ENCODE results near the gene NLRC5. TPM values are rescaled to one million over a fixed set of nuclear protein-coding genes. Genes with fewer than 3 reads are reported as not detected.

The NLRC5 gene
- total RNA-seq, 1 experiment from 2014 or later, result 0.98 TPM

- H3K4me1 ChIP-seq (ENCODE audit: insufficient read depth, low read length), result no peaks in the 10 kb centered on the region
- DNase-seq (no peak), ATAC-seq (no peak)
- intact Hi-C loops (cut with micrococcal nuclease), result loop anchor here (1.0 kb wide), 1 partner anchor 81 kb away; no protein-coding TSS in a partner anchor
- H2AFZ ChIP-seq (ENCODE audit: low read length), result no peak overlapping the region
- no peak overlapping the region for H3K9ac ChIP-seq (ENCODE audit: low read length)
- CTCF ChIA-PET, result interaction anchor here (0.5 kb wide), 1 partner anchor 98 kb away, joined by 3 read pairs; no protein-coding TSS in a partner anchor
- H3F3A ChIP-seq (ENCODE audit: low read length, unreplicated experiment), result no peaks in the 10 kb centered on the region
- no peaks in the 10 kb centered on the region for H3K9me2 ChIP-seq (replicated peaks; ENCODE audit: low read length)
- TF ChIP-seq EZH2phosphoT487 (IDR thresholded peaks at IDR 0.05; ENCODE audit: borderline replicate concordance, low read length), result no peak
- H4K20me1 ChIP-seq (ENCODE audit: low read length), result no peaks in the 10 kb centered on the region
- H3K4me2 ChIP-seq (ENCODE audit: low read length), result no peak overlapping the region
- H3K27ac ChIP-seq (ENCODE audit: low read length), result no peak overlapping the region
- POLR2A ChIA-PET (ENCODE audit: unreplicated experiment), result no interaction called here
- no peaks in the 10 kb centered on the region for H3K79me2 ChIP-seq (ENCODE audit: low read length)
- no TSS peak for BruUV-seq (replicated peaks)
- no peaks in the 10 kb centered on the region for H3K36me3 ChIP-seq (ENCODE audit: low read depth, low read length)
- H3K27me3 ChIP-seq (ENCODE audit: low read length), result no peaks in the 10 kb centered on the region
- H3K9me3 ChIP-seq (ENCODE audit: low read length), result no peaks in the 10 kb centered on the region
- H3K4me3 ChIP-seq (ENCODE audit: low read length), result no peak overlapping the region
Measured at GRCh38 chr16:57044931-57045693, 55.8 kb downstream of the NLRC5 start.

- no peak overlapping the region for H2AFZ ChIP-seq (ENCODE audit: low read length)
- H3K9ac ChIP-seq (ENCODE audit: low read length), result no peak overlapping the region
- no peaks in the 10 kb centered on the region for H3F3A ChIP-seq (ENCODE audit: low read length, unreplicated experiment)
- H3K9me2 ChIP-seq (replicated peaks; ENCODE audit: low read length), result no peaks in the 10 kb centered on the region
- H3K79me2 ChIP-seq (ENCODE audit: low read length), result no peaks in the 10 kb centered on the region
- H3K36me3 ChIP-seq (ENCODE audit: low read depth, low read length), result no peaks in the 10 kb centered on the region
- H3K27me3 ChIP-seq (ENCODE audit: low read length), result no peaks in the 10 kb centered on the region
- no TSS peak for BruUV-seq (replicated peaks)
- H3K4me3 ChIP-seq (ENCODE audit: low read length), result no peak overlapping the region
- ATAC-seq, result peak; percentile 63
- ChIA-PET POLR2A (ENCODE audit: unreplicated experiment) (no interaction called here), CTCF (no interaction called here)
- no peak overlapping the region for H3K4me2 ChIP-seq (ENCODE audit: low read length)
- no peaks in the 10 kb centered on the region for H3K4me1 ChIP-seq (ENCODE audit: insufficient read depth, low read length)
- intact Hi-C loops (cut with micrococcal nuclease), result loop anchor here (1.0 kb wide), 1 partner anchor 82 kb away; no protein-coding TSS in a partner anchor
- peak; percentile 23 for DNase-seq
- no peaks in the 10 kb centered on the region for H3K9me3 ChIP-seq (ENCODE audit: low read length)
- TF ChIP-seq EZH2 (IDR thresholded peaks at IDR 0.05; ENCODE audit: low read length, unreplicated experiment) (no peak), EZH2phosphoT487 (IDR thresholded peaks at IDR 0.05; ENCODE audit: borderline replicate concordance, low read length) (no peak), CTCF (conservative IDR thresholded peaks at IDR 0.05; ENCODE audit: low read depth, low read length) (peak; percentile 54)
- H4K20me1 ChIP-seq (ENCODE audit: low read length), result no peaks in the 10 kb centered on the region
- H3K27ac ChIP-seq (ENCODE audit: low read length), result no peak overlapping the region
Measured at GRCh38 chr16:57045694-57046381, 56.5 kb downstream of the NLRC5 start.

GRCh38 chr16:57048095-57048494 is 58.7 kb downstream of the NLRC5 start:
- H4K20me1 ChIP-seq (ENCODE audit: low read length), result no peaks in the 10 kb centered on the region
- no peak overlapping the region for H2AFZ ChIP-seq (ENCODE audit: low read length)
- H3K9me3 ChIP-seq (ENCODE audit: low read length), result no peaks in the 10 kb centered on the region
- H3F3A ChIP-seq (ENCODE audit: low read length, unreplicated experiment), result no peaks in the 10 kb centered on the region
- DNase-seq (no peak), ATAC-seq (no peak)
- TF ChIP-seq EZH2phosphoT487 (IDR thresholded peaks at IDR 0.05; ENCODE audit: borderline replicate concordance, low read length) (no peak), EZH2 (IDR thresholded peaks at IDR 0.05; ENCODE audit: low read length, unreplicated experiment) (no peak), CTCF (conservative IDR thresholded peaks at IDR 0.05; ENCODE audit: low read depth, low read length) (no peak)
- no peak overlapping the region for H3K9ac ChIP-seq (ENCODE audit: low read length)
- BruUV-seq (replicated peaks), result no TSS peak
- H3K27me3 ChIP-seq (ENCODE audit: low read length), result no peaks in the 10 kb centered on the region
- no peak overlapping the region for H3K4me3 ChIP-seq (ENCODE audit: low read length)
- H3K79me2 ChIP-seq (ENCODE audit: low read length), result no peaks in the 10 kb centered on the region
- no peak overlapping the region for H3K27ac ChIP-seq (ENCODE audit: low read length)
- no peaks in the 10 kb centered on the region for H3K4me1 ChIP-seq (ENCODE audit: insufficient read depth, low read length)
- intact Hi-C loops (cut with micrococcal nuclease), result no loop called here
- ChIA-PET CTCF (no interaction called here), POLR2A (ENCODE audit: unreplicated experiment) (no interaction called here)
- no peaks in the 10 kb centered on the region for H3K9me2 ChIP-seq (replicated peaks; ENCODE audit: low read length)
- no peak overlapping the region for H3K4me2 ChIP-seq (ENCODE audit: low read length)
- H3K36me3 ChIP-seq (ENCODE audit: low read depth, low read length), result no peaks in the 10 kb centered on the region
